Measurements from ENCODE around the gene NCAM2.

- TF ChIP-seq CTCF (IDR thresholded peaks at IDR 0.05; ENCODE audit: poor library complexity): no peak
- TF ChIP-seq EZH2phosphoT487 (IDR thresholded peaks at IDR 0.05; ENCODE audit: low read depth, severe bottlenecking, unreplicated experiment): no peak
- no peak for TF ChIP-seq EZH2 (IDR thresholded peaks at IDR 0.05; ENCODE audit: borderline replicate concordance)
Measured at GRCh38 chr21:21025742-21026141, 27.5 kb downstream of the NCAM2 start.

Data from hepatocyte (in vitro differentiated cells).